OCI-LY7 (cell line): ENCODE results near the gene HEXIM2.

ENCODE experiments used
- EZH2phosphoT487 ChIP-seq: fragments of 200-600 bp; sonication (generic); IDR thresholded peaks from 2 replicates; pipeline ENCODE4 v1.6.1; 2018; ENCODE audit warnings: low read depth, borderline replicate concordance, mild to moderate bottlenecking, mixed run types, antibody characterized with exemption, low read length, moderate library complexity, mixed read lengths
- TF ChIP-seq, protein P1 (sequence below): fragments of 200-600 bp; sonication (generic); conservative IDR thresholded peaks from 2 replicates; pipeline ENCODE4 v1.5.1; 2014; ENCODE audit warnings: mild to moderate bottlenecking, antibody characterized with exemption, low read length, moderate library complexity, mixed read lengths

DNA sequence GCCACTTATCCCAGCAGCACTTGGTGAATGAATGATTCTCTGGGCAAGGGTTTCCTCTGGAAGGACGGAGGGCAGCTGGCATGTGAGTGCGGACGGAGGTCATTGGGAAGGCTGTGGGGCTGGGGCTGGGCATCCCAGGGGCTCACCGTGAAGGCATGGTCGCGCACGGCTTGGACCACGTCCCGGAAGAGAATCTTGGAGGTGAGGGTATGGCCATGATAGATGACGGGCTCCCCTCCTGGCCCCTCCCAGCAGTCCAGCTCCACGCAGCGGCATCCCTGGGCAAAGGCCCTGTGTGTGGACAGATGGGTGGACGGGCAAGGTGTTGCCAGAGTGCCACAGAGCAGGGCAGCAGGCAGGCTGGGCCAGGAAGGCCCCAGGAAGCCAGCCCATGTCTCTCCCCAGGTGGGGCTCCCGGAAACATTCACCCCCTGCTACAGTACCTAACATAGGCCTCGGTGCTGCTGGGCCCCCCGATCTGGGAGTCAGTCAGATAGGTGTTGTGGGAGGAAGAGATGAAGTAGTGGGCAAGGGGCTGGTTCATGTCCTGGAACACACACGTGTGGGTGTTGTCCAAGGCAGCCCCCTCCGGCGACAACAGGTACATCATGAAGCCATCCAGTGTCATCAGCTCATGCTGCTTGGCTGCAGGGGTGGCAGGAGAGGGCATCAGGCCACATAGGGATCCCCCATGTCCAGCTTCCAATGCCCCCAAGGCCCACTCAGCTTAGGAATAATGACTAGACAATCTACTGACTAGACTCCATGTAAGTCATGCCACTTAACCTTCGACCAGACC, 43.6 kb upstream of the HEXIM2 start:
- TF ChIP-seq, protein P1, sequence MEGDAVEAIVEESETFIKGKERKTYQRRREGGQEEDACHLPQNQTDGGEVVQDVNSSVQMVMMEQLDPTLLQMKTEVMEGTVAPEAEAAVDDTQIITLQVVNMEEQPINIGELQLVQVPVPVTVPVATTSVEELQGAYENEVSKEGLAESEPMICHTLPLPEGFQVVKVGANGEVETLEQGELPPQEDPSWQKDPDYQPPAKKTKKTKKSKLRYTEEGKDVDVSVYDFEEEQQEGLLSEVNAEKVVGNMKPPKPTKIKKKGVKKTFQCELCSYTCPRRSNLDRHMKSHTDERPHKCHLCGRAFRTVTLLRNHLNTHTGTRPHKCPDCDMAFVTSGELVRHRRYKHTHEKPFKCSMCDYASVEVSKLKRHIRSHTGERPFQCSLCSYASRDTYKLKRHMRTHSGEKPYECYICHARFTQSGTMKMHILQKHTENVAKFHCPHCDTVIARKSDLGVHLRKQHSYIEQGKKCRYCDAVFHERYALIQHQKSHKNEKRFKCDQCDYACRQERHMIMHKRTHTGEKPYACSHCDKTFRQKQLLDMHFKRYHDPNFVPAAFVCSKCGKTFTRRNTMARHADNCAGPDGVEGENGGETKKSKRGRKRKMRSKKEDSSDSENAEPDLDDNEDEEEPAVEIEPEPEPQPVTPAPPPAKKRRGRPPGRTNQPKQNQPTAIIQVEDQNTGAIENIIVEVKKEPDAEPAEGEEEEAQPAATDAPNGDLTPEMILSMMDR, result no peak
- no peak for TF ChIP-seq EZH2phosphoT487
